HTERT RPE-1 (cell line): ENCODE measurements around the gene CCL19.

Source experiments
- in situ Hi-C: fragments of 300-500 bp; cut with MboI; formaldehyde crosslinking; loops from 4 replicates; pipeline ENCODE4 v1.14.3; 2020; ENCODE audit warnings: low sequenced_read_pairs

CCL19 gene

GRCh38 chr9:34664281-34665066 is 26.6 kb downstream of the CCL19 start:
- in situ Hi-C loops = no loop called here

- in situ Hi-C loops = no loop called here
Observed at GRCh38 chr9:34663303-34663605, 27.8 kb downstream of the CCL19 start.

GRCh38 chr9:34662526-34663302 is 28.4 kb downstream of the CCL19 start, which contains the start of gene CCL27:
Gene CCL27, minus strand, starts transcription at chr9:34662657. Its CDS starts 24 bp downstream, at chr9:34662633.
- in situ Hi-C loops = no loop called here

GRCh38 chr9:34659592-34660253 is 31.4 kb downstream of the CCL19 start:
- in situ Hi-C loops = no loop called here

GRCh38 chr9:34658461-34658860 is 32.6 kb downstream of the CCL19 start:
- in situ Hi-C loops = no loop called here

GRCh38 chr9:34656992-34657391 is 34.1 kb downstream of the CCL19 start:
- in situ Hi-C loops = no loop called here

- in situ Hi-C loops = no loop called here
Observed at GRCh38 chr9:34655394-34655793, 35.7 kb downstream of the CCL19 start.

GRCh38 chr9:34654323-34655051 is 36.6 kb downstream of the CCL19 start:
- in situ Hi-C loops = no loop called here

GRCh38 chr9:34653151-34654072 is 37.7 kb downstream of the CCL19 start:
- in situ Hi-C loops = no loop called here

- in situ Hi-C loops = no loop called here
Observed at GRCh38 chr9:34652602-34653000, 38.5 kb downstream of the CCL19 start.

- in situ Hi-C loops = no loop called here
Observed at GRCh38 chr9:34651876-34652601, 39.0 kb downstream of the CCL19 start, which contains the start of gene IL11RA. Gene IL11RA, plus strand, starts transcription at chr9:34652185. Its CDS starts 3,033 bp downstream, at chr9:34655218.

GRCh38 chr9:34651321-34651720 is 39.8 kb downstream of the CCL19 start:
- in situ Hi-C loops = no loop called here

- in situ Hi-C loops = no loop called here
Observed at GRCh38 chr9:34650816-34651215, 40.3 kb downstream of the CCL19 start.

GRCh38 chr9:34648673-34649072 is 42.4 kb downstream of the CCL19 start:
- in situ Hi-C loops = no loop called here

GRCh38 chr9:34647651-34648050 is 43.4 kb downstream of the CCL19 start:
- in situ Hi-C loops = no loop called here

- in situ Hi-C loops = no loop called here
Observed at GRCh38 chr9:34647084-34647403, 44.0 kb downstream of the CCL19 start.

GRCh38 chr9:34646211-34647083 is 44.6 kb downstream of the CCL19 start, which contains the start of gene GALT:
Gene GALT, plus strand, starts transcription at chr9:34646675. Its CDS starts 30 bp downstream, at chr9:34646705.
- in situ Hi-C loops = no loop called here

- in situ Hi-C loops = no loop called here
Observed at GRCh38 chr9:34644766-34645314, 46.2 kb downstream of the CCL19 start.
